HG03280 (cell line): Measurements from ENCODE around the gene SBK3.
"Not testable (repeated sequence)": the region's sequence is repeated elsewhere in the genome, so short reads cannot be mapped to it uniquely, and the experiment has no call there.

ENCODE experiments used
- ATAC-seq: cut with Tn5 transposase; IDR thresholded peaks from one replicate; pipeline ENCODE4 v1.9.1; 2021; ENCODE audit warnings: mild to moderate bottlenecking, moderate library complexity; ENCODE audit not compliant: unreplicated experiment

SBK3 gene

DNA sequence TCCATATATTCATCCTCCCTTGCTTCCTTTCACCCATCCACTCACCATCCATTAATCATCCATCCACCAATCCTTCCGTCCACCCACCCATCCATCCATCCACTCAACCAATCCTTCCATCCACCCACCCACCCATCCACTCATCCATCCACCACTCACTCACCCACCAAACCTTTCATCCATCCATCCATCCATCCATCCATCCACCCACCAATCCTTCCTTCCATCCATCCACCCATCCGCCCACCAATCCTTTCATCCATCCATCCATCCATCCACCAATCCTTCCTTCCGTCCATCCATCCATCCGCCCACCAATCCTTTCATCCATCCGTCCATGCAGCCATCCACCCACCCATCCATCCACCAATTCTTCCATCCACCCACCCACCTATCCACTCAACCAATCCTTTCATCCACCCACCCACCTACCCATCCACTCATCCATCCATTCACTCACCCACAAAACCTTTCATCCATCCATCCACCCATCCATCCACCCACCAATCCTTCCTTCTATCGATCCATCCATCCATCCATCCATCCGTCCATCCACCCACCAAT lies 3.0 kb downstream of the SBK3 start:
- ATAC-seq = no peak

DNA sequence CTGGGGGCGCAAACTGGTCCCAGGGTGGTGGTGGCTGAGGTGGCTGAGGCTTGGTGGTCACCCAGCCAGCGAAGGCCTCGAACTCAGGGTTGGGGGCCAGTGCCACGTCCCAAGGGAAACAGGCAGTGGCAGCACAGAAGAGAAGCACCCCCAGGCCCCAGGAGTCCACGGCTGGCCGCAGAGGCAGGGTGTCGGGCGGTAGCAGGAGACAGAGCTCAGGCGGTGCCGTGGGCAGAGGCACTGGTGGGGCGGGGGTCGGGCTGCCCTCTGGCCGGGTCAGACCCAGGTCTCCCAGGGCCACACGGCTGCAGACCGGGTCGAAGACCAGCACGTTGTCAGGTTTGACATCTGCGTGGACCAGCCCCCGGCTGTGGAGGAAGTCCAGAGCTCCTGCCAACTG lies 4.3 kb downstream of the SBK3 start:
- ATAC-seq = no peak

DNA sequence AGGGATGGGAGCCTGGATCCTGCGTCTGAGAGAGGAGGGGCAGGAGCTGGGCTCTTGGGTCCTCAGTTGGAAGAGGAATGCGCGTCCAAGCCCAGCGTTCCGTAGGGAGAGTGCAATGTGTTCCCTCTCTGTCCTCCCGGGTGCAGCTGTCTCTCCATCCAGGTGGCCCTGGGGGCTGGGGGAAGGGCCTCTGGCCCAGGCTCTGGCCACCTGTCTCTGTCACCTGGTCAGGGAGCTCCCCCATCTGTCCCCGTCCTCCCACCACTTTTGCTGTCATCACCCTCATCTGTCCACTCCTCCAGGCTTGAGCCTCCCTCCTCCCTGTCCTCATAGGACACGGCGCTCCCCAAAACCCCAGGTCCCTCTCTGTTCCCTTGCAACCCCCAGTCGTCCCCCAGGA lies 4.7 kb downstream of the SBK3 start:
- no peak for ATAC-seq

DNA sequence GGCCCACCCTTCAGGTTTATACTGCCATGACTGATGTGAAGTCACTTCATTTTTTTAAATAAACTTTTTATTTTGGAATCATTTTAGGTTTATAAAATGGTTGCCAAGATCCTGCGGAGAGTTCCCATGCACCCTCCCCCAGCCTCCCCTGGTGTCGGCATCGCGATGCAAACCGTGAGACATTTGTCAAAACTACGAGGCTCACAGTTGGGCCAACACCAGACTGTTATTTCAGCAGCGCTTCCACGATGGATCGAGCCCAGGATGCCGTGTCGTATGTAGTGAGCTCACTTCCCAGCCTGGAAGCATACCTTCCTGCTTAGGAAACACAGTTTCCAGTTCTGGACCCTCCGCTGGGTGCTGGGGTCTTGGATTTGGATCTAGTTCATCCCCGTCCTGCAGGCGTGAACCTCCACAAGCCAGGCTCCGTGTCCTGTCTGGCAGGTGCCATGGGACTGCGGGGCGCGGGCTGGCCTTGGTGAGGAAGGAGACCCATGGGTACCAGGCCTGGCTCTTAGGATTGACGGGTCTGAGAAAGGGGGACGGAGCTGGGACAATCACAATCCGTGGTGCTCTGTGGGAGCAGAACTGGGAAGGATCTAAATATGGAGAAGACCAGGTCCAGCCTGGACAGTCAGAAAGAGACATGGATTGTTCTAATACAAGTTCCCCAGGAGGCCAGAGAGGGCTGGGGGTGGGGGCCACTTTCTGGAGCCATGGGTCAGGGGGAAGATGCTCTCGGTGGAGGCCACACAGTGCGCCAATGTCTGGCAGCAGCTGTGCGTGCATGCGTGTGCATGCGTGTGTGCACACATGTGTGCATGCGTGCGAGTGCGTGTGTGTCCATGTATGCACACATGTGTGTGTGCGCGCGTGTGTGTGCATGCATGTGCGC lies 6.0 kb downstream of the SBK3 start:
- no peak for ATAC-seq

DNA sequence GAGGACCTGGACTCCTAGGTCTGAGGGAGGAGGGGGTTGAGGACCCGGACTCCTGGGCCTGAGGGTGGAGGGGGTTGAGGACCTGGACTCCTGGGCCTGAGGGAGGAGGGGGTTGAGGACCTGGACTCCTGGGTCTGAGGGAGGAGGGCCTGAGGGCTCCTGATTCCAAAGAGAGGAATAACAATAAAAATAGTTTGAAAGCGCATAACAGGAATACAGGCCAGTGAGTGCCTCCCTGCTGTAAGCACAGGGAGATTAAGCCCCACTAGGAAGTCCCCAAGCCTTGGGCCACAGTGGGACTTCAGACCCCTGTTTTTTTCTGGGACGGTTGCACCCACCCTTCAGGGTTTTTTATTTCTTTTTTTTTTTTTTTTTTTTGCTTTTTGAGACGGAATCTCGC lies 7.2 kb downstream of the SBK3 start:
- no peak for ATAC-seq

DNA sequence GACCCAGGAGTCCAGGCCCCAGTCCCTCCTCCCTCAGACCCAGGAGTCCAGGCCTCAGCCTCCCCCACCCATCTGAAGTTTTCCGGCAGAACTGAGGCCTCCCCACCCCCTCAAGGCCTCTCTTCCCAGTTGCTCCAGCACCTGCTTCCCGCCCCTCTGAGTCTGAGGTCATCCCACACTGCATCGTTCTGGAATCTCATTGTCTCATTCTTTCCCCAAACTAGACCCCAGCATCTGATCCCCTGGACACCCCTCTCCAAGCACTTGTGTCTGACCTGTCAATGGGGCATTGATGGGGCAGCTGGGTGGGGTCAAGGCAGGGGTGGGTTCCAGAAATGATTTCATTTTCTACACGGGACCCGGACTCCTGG lies 7.6 kb downstream of the SBK3 start:
- no peak for ATAC-seq

DNA sequence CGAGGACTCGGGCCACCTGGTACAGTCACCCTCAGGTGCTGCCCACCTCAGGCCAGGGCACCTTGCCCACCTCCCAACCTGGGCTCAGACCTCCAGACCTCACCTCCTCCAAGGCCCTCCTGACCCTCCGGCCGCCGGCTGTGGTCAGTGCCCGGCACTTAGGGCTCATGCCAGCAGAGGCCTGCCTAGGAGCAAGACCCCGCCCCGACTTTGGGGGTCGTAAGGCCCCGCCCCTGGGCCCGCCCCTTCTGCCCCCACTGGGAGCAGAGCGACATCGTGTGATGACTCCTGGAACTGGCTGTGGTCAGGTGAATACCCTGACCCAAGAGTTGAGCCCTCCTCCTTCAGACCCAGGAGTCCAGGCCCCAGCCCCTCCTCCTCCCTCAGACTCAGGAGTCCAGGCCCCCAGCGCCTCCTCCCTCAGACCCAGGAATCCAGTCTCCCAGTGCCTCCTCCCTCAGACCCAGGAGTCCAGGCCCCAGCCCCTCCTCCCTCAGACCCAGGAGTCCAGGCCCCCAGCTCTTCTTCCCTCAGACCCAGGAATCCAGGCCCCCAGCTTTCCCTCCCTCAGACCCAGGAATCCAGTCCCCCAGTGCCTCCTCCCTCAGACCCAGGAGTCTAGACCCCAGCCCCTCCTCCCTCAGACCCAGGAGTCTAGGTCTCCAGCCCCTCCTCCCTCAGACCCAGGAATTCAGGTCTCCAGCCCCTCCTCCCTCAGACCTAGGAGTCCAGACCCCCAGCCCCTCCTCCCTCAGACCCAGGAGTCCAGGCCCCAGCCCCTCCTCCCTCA lies 8.2 kb downstream of the SBK3 start, which contains the start of gene SBK2:
Gene SBK2, minus strand, starts transcription at position 183 of the 790 bp plus-strand sequence. CDS start 839 bp downstream, outside the sequence.
- ATAC-seq = no peak

DNA sequence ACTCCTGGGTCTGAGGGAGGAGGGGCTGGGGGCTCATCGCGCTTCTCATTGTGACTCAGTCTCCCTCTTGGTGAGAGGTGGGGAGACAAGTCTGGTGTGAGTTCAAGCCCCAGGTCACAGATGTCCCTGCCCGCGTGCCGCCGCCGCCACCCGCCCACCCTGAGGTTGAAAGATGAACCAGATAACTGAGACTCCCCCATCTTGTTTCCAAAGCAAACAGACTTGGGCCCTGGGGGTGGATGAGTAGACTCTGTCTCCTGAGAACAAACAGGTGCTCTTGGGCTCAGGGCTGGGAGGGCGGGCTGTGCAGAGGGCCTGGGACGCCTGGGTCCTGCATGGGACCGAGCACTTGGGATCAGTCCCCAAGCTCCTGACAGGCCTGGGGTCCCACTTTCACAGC lies 9.0 kb downstream of the SBK3 start:
- no peak for ATAC-seq

DNA sequence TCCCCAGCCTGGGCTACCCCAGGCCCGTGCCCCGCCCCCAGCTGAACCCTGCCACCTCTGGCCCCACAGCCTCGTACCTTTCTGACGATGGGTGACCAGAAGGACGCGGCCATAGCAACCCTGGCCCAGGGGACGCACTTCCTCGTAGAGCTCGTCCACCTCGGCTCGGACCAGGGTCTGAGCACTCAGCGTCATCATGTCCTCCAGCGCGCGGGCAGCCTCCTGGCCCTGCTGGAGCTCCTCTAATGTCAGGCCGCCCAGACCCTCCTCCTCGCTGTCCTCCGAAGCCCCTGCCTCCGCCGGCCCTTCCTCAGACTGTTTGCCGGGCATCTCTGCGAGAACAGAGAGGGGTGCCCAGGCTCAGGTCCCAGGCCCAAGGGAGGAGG lies 9.4 kb downstream of the SBK3 start:
- ATAC-seq = no peak

DNA sequence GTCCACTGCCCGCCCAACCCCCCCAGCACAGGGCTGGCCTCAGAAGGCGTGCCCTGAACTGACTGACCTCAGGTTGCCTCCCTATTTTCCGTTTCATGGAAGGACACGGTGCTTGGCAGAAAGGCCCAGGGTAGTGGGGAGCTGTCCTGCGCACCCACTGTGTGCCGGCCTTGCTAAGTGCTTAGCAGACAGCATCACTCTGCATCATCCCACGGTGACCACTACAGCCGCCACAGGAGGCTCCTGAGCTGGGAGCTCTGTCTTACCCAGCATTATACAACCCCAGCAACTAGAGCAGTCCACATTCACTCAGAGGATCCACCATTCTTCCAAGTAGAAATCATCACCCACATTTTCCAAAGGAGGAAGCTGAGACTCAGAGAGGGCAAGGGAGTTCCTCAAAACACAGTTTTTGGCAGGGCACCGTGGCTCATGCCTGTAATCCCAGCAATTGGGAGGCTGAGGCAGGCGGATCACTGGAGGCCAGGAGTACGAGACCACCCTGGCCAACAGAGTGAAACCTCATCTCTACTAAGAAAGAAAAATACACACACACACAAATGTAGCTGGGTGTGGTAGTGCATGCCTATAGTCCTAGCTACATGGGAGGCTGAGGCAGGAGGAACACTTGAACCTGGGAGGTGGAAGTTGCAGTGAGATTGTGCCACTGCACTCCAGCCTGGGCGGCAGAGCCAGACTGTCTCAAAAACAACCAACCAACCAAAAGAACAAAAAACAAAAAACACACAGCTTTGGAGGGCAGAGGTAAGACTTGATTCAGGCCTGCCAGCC lies 10.0 kb downstream of the SBK3 start:
- ATAC-seq = no peak

DNA sequence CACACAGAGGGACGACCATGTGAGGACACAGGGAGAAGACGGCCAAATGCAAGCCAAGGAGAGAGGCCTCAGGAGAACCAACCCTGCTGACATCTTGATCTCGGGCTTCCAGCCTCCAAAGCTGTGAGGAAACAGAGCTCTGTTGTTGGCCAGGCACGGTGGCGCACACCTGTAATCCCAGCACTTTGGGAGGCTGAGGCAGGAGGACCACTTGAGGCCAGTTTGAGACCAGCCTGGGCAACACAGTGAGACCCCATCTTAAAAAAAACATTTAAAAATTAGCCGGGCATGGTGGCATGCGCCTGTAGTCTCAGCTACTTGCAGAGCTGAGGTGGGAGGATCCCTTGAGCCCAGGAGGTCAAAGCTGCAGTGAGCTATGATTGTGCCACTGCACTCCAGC lies 11.1 kb downstream of the SBK3 start:
- ATAC-seq = not testable (repeated sequence)

DNA sequence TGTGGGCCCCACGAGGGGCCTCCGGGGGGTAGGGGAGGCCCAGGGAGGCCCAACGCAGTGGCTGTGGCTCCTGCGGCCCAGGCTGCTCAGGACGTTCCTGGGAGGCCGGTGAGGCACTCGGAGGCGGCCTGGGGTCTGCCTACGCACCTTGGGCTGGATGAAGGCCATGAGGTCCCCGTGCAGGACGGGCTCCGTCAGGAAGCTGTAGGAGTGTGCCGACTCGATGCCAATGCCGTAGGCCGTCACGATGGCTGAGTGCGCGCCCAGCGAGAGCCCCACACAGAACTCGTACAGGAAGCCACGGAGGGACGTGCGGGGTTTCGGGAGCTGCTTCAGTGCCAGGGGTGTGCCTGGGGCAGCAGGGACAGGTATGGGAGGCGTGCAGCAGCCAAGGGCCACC lies 14.3 kb downstream of the SBK3 start:
- ATAC-seq = no peak

DNA sequence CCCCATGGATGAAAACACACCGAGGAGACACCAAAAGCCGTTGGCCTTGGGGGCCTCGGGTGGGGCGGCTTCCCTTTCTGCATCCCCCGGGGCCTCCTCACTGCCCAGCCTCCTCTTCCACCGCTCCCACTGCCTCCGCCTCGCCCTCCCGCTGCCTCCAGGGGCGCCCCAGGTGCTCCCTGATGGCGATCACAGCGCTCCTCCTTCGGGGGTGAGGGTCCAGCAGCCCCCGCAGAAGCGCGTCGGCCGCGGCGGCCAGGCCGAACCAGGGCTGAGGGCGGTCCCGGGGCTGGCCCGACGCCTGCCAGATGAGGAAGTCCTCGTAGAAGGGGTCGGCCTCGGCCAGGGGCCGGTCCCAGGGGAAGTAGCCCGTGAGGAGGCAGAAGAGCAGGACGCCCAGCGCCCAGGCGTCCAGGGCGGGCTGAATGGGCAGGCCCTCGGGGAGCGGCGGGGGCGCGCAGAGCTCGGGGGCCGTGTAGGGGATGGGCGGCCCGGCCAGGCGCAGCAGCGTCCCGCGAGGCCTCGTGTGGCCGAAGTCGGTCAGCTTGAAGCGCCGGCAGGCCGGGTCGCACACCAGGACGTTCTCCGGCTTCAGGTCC lies 15.6 kb downstream of the SBK3 start:
- ATAC-seq = no peak

DNA sequence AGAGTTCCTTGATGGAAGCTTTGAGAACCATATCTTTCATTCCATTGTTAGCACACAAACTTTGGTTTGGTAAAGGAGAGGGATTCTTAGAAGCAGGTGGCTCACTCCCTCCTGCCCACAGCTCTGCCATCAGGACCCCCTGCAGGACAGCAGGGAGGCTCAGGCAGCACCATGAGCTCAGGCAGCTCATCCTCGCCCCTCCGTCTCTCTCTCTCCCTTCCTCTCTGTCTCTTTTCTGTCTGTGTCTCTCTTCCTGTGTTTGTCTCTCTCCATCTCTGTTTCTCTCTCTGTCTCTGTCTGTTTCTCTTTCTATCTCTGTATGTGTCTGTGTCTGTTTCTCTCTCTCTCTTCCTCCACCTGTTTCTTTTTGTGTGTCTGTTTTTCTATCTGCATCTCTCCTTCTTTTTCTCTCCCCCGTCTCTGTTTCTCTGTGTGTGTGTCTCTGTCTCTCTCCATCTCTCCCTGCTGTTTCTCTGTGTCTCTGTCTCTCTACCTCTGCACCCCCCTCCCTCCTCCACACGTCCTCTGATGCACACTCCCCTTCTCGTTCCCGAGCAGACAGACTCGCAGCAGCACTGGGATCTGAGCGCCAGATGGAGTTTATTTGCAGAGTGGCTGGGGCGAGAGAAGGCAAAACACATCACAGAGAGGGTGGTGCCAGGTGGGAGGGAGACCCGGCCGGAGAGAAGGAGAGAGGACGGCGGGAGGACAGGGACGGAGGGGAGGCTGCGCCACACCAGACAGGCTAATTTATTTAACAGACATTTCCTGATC lies 17.1 kb downstream of the SBK3 start:
- ATAC-seq = no peak

DNA sequence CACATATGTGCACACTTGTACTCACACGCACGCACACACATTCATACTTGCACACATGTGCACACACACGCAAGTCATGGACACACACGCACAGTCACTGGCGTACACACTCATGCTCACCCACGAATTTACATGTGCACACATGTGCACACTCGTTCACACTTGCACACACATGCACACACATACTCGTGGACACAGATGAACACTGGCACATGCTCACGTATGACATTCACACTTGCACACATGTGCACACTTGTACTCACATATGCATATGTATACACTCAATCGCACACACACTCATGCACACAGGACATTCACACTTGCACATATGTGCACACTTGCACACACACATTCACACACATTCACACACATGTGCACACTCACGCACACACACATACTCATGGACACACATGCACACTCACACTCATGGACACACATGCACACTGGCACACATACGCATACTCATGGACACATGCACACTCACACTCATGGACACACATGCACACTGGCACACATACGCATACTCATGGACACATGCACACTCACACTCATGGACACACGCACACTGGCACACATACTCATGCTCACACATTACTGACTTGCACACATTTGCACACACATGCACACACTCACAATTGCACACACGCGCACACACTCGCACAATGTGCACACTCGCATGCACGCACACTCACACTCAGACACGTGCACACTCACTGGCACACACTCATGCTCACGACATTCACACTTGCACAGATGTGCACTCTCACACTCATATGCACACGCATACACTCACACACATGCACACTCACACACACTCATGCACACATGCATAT lies 17.9 kb downstream of the SBK3 start:
- no peak for ATAC-seq

DNA sequence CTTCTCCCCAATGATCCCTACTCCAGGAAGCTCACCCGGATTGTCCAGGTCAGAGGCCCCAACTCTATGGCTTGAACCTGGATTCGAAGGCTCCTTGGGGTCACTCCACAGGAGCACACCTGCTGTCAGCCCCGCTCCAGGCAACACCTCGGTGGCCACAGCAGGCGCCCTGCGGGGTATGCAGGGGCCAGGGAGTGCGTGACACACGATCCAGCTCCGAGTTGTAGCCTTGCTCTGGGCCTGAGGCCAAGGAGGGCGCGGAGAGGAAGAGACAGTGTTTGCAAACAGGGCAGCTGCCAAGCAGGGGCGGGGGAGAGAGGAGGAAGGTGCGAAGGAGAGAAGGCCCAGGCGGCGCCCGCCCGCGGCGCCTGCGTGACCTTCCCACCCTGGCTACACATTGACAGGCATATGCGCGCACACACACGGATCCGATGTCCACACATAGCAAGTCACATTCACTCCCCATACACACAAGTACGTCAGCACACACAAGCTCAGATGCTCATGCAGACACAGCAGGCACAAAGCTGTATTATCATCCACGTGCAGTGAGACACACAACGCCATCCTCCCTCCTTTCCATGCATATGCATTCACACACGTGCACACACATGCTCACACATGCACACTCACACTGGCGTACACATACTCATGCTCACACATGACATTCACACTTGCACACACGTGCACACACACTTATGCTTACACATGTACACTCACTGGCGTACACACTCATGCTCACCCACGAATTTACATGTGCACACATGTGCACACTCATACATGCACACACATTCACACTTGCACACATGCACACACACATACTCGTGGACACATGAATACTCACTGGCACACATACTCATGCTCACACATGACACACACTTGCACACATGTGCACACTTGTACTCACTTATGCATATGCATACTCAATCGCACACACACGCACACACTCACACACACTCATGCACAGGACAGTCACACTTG lies 18.8 kb downstream of the SBK3 start:
- ATAC-seq = no peak

DNA sequence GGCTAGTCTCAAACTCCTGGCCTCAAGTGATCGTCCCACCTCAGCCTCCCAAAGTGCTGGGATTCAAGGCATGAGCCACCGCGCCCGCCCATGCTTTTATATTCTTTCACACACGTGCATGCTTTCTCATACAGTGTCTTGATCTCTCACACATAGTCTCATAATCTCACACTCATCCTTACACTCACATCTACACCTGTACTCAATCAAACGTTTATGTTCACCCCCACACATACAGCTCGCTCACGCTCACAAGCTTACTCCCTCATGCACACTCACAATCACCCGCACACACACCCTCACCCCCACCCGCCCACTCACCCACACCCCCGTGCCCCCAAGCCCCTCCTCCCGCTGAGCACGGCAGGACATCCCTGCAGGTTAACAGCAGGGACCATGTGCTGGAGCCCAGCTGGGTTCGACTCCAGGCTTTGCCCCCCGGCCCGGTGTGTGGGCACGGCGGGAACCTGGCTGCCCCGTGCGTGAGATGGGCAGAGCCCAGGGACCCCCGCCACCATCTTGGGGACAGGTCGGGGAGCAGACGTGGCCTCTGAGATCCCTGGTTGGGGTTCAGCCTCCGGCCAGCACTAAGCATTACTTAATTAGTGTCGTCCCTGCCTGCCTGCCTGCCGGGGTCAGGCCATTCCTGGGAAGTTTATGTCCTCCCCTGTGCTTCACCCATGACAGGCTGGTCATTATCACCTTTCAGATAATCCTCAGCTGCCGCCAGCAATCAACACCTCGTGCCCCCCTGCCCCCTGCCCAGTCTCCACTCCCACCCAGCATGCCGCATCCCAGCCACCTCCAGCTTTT lies 19.8 kb downstream of the SBK3 start:
- no peak for ATAC-seq
